Left lung (tissue), 10 donors: ENCODE measurements around the gene SHANK2. TPM values are rescaled to one million over a fixed set of nuclear protein-coding genes. Genes with fewer than 3 reads are reported as not detected.

Source experiments
- ATAC-seq: fragments of 200-7000 bp; cut with Tn5 transposase; one replicate; pipeline ENCODE4 v1.9.1; 2020; ENCODE audit warnings: moderate library complexity
- DNase-seq, 4 donors: peaks; one replicate each; pipeline ENCODE4 v3.0.0-alpha.2; 2013 to 2020
- H3K27ac ChIP-seq, 2 donors: fragments of 200-600 bp; sonication (generic) in 1 of 2; one replicate each; pipeline versions ENCODE4 v1.5.0 to v1.8.0; 2020 to 2021
- H3K27me3 ChIP-seq, 2 donors: fragments of 200-600 bp; sonication (generic) in 1 of 2; one replicate each; pipeline versions ENCODE4 v1.5.0 to v1.8.0; 2020 to 2021
- H3K36me3 ChIP-seq, 2 donors: fragments of 200-600 bp; sonication (generic) in 1 of 2; one replicate each; pipeline versions ENCODE4 v1.5.0 to v1.8.0; 2020 to 2021
- H3K4me1 ChIP-seq, 2 donors: fragments of 200-600 bp; one replicate each; pipeline ENCODE4 v1.8.0; 2021
- H3K4me3 ChIP-seq, 2 donors: fragments of 200-600 bp; sonication (generic) in 1 of 2; one replicate each; pipeline versions ENCODE4 v1.5.0 to v1.8.0; 2020 to 2021; ENCODE audit warnings: mild to moderate bottlenecking in 1 of 2
- H3K9me3 ChIP-seq, 2 donors: fragments of 200-600 bp; sonication (generic) in 1 of 2; one replicate each; pipeline versions ENCODE4 v1.5.0 to v1.8.0; 2020 to 2021
- CTCF ChIP-seq, 2 donors: fragments of 200-600 bp; sonication (generic) in 1 of 2; IDR thresholded peaks; one replicate each; pipeline versions ENCODE4 v1.5.0 to v1.8.0; 2021; ENCODE audit warnings: antibody characterized with exemption in 2 of 2
- intact Hi-C, 2 donors: fragments of 100-400 bp; cut with DNase I; formaldehyde crosslinking; loops; one replicate each; pipeline versions ENCODE4 v1.11.2 to v1.14.2; 2022
- polyA plus RNA-seq, 6 donors: library from polyadenylated mRNA; unstranded; fragments of 120-200 nt; gene quantifications; one replicate each; pipeline ENCODE4 v1.2.1, GENCODE V29; 2013; ENCODE audit not compliant: insufficient read length in 6 of 6
- total RNA-seq, 2 donors: library from RNA; stranded (reverse); fragmentation: NEBNext Ultra II Directional; extraction: Animal tissue kit (Norgen Biotek cat#: 25700); gene quantifications; one replicate each; pipeline ENCODE4 v1.2.1, GENCODE V29; 2021
- donor health status: DM: no; HTN: yes; CAD: no.
- donor health status: DM: no; HTN: no; CAD: no.

SHANK2 gene
- total and polyA plus RNA-seq, 8 donors, result 22.0 to 44.0 (median 26.5) TPM

GRCh38 chr11:71252770-71253730 lies 673 bp upstream of the SHANK2 start:
- DNase-seq (peak in 2 of 4 donors; percentile 72 to 82), ATAC-seq (peak; percentile 77)
- H3K27ac ChIP-seq, result peak overlapping the region; percentile 74 to 78
- no peaks in the 10 kb centered on the region for H3K36me3 ChIP-seq
- H3K4me1 ChIP-seq, result peaks cover 0 to 13% of the 10 kb centered on the region in 2 donors
- peak overlapping the region; percentile 44 to 46 for H3K4me3 ChIP-seq
- H3K27me3 ChIP-seq, result peaks cover 26 to 81% of the 10 kb centered on the region in 2 donors
- intact Hi-C loops, result no loop called here
- TF ChIP-seq CTCF (IDR thresholded peaks at IDR 0.05), result no peak
- H3K9me3 ChIP-seq, result no peaks in the 10 kb centered on the region

GRCh38 chr11:71251761-71252268 lies 562 bp downstream of the SHANK2 start:
- intact Hi-C loops, result no loop called here
- peak overlapping the region; percentile 44 to 46 for H3K4me3 ChIP-seq
- peaks cover 26 to 86% of the 10 kb centered on the region in 2 donors for H3K27me3 ChIP-seq
- H3K36me3 ChIP-seq, result no peaks in the 10 kb centered on the region
- H3K9me3 ChIP-seq, result no peaks in the 10 kb centered on the region
- TF ChIP-seq CTCF (IDR thresholded peaks at IDR 0.05), result peak; percentile 29 to 45
- ATAC-seq (peak; percentile 42), DNase-seq (peak in 1 of 4 donors; percentile 58)
- H3K4me1 ChIP-seq, result peaks cover 0 to 13% of the 10 kb centered on the region in 2 donors
- H3K27ac ChIP-seq, result peak overlapping the region; percentile 74 to 78

GRCh38 chr11:71251151-71251721 lies 1.1 kb downstream of the SHANK2 start:
- Histone ChIP-seq H3K27me3 (peaks cover 26 to 86% of the 10 kb centered on the region in 2 donors), H3K4me3 (peak overlapping the region; percentile 44 to 46), H3K9me3 (no peaks in the 10 kb centered on the region), H3K36me3 (no peaks in the 10 kb centered on the region), H3K27ac (no peak overlapping the region), H3K4me1 (peaks cover 0 to 13% of the 10 kb centered on the region in 2 donors)
- ATAC-seq, result no peak
- intact Hi-C loops, result no loop called here
- DNase-seq, result peak in 1 of 4 donors; percentile 83
- TF ChIP-seq CTCF (IDR thresholded peaks at IDR 0.05), result no peak

DNA sequence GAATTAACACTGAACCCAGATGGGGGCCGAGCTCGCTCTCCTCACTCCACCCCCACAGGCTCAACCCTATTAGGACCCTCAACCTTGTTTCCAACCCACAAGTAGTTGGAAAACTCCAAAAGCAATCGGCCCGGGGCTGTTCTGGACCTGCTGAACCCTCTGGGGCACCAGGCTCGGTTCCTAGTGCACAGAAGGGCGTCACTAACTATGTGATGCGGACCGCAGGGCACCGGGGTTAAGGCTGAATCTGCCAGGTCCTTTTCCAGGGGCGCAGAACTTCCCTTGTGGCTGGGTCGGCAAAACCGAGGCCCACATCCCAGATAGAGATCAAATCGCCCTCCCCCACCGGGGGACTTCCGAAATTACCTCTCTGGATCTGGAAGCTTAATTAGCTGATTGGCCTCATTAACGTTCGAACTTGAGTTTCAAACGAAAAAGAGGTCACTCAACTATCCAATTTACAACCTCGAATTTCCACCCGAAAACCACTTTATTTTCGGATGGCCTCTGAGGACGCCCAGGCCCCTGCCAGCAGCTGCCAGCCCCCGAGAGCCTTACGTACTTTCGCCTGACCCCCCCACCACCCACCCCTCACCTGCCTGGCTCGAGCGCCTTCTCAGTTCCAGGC lies 1.7 kb downstream of the SHANK2 start:
- Histone ChIP-seq H3K27me3 (peaks cover 26 to 80% of the 10 kb centered on the region in 2 donors), H3K4me3 (peak overlapping the region; percentile 44 to 46), H3K27ac (no peak overlapping the region), H3K9me3 (no peaks in the 10 kb centered on the region), H3K36me3 (no peaks in the 10 kb centered on the region), H3K4me1 (peaks cover 0 to 13% of the 10 kb centered on the region in 2 donors)
- ATAC-seq (no peak), DNase-seq (no peak)
- intact Hi-C loops, result no loop called here
- TF ChIP-seq CTCF (IDR thresholded peaks at IDR 0.05), result no peak
